ENCODE results near the gene CDC14A. TPM values are rescaled to one million over a fixed set of nuclear protein-coding genes. Genes with fewer than 3 reads are reported as not detected.

CDC14A gene
- total and polyA plus RNA-seq, 2 donors (not counting 1 experiment from before 2014, with no cell fraction given): 1.4 to 3.5 TPM

- no peak overlapping the region for H3K4me3 ChIP-seq (replicated peaks in 1 of 4; ENCODE audit: control extremely low read depth in 1 of 4, insufficient read depth in 1 of 4, low read depth in 3 of 4, low read length in 4 of 4)
These were observed 43.5 kb upstream of the CDC14A start for GRCh38 chr1:100308777-100309176.

GRCh38 chr1:100309863-100310262 is 42.4 kb upstream of the CDC14A start:
- Histone ChIP-seq H3K79me2 (ENCODE audit: control insufficient read depth, insufficient read depth, low read length) (no peaks in the 10 kb centered on the region), H3K36me3 (ENCODE audit: control insufficient read depth, insufficient read depth, low read length) (no peaks in the 10 kb centered on the region), H3K27ac (ENCODE audit: insufficient read depth, low read length) (no peak overlapping the region), H3K4me1 (ENCODE audit: control insufficient read depth, extremely low read depth, insufficient read depth, low read length) (no peaks in the 10 kb centered on the region), H4K20me1 (ENCODE audit: control insufficient read depth, extremely low read depth, insufficient read depth, low read length) (no peaks in the 10 kb centered on the region), H3K4me2 (ENCODE audit: extremely low read depth, insufficient read depth, low read length) (no peak overlapping the region), H3K4me3 (replicated peaks in 1 of 4; ENCODE audit: control extremely low read depth in 1 of 4, insufficient read depth in 1 of 4, low read depth in 3 of 4, low read length in 4 of 4) (no peak overlapping the region), H3K9ac (ENCODE audit: insufficient read depth, low read length) (no peak overlapping the region), H3K27me3 (ENCODE audit: control insufficient read depth, insufficient read depth, low read length) (no peaks in the 10 kb centered on the region), H2AFZ (ENCODE audit: low read length) (no peak overlapping the region), H3K9me3 (ENCODE audit: control insufficient read depth, insufficient read depth, low read depth, low read length) (no peaks in the 10 kb centered on the region)
- DNase-seq (ENCODE audit: low read depth in 2 of 2): no peak
- TF ChIP-seq EZH2 (IDR thresholded peaks at IDR 0.05; ENCODE audit: low read length, missing control alignments) (no peak), CTCF (conservative IDR thresholded peaks at IDR 0.05 in 1 of 2, IDR thresholded peaks at IDR 0.05 in 1 of 2; ENCODE audit: low read depth in 1 of 2, low read length in 2 of 2) (no peak)

More at GRCh38 chr1:100308777-100309176, 43.5 kb upstream of the CDC14A start:
- Histone ChIP-seq H3K4me2 (ENCODE audit: extremely low read depth, insufficient read depth, low read length) (no peak overlapping the region), H3K4me1 (ENCODE audit: control insufficient read depth, extremely low read depth, insufficient read depth, low read length) (no peaks in the 10 kb centered on the region), H3K79me2 (ENCODE audit: control insufficient read depth, insufficient read depth, low read length) (no peaks in the 10 kb centered on the region), H3K36me3 (ENCODE audit: control insufficient read depth, insufficient read depth, low read length) (no peaks in the 10 kb centered on the region), H3K27ac (ENCODE audit: insufficient read depth, low read length) (no peak overlapping the region), H3K9me3 (ENCODE audit: control insufficient read depth, insufficient read depth, low read depth, low read length) (no peaks in the 10 kb centered on the region), H3K9ac (ENCODE audit: insufficient read depth, low read length) (no peak overlapping the region), H2AFZ (ENCODE audit: low read length) (no peak overlapping the region), H4K20me1 (ENCODE audit: control insufficient read depth, extremely low read depth, insufficient read depth, low read length) (no peaks in the 10 kb centered on the region), H3K27me3 (ENCODE audit: control insufficient read depth, insufficient read depth, low read length) (no peaks in the 10 kb centered on the region)
- no peak for TF ChIP-seq CTCF (conservative IDR thresholded peaks at IDR 0.05 in 1 of 2, IDR thresholded peaks at IDR 0.05 in 1 of 2; ENCODE audit: low read depth in 1 of 2, low read length in 2 of 2)
- DNase-seq (ENCODE audit: low read depth in 2 of 2): peak; percentile 22 to 41

- H3K4me1 ChIP-seq (ENCODE audit: control insufficient read depth, extremely low read depth, insufficient read depth, low read length): no peaks in the 10 kb centered on the region
- no peaks in the 10 kb centered on the region for H3K27me3 ChIP-seq (ENCODE audit: control insufficient read depth, insufficient read depth, low read length)
- no peaks in the 10 kb centered on the region for H3K36me3 ChIP-seq (ENCODE audit: control insufficient read depth, insufficient read depth, low read length)
- DNase-seq (ENCODE audit: low read depth in 2 of 2): no peak
- TF ChIP-seq EZH2 (IDR thresholded peaks at IDR 0.05; ENCODE audit: low read length, missing control alignments) (no peak), CTCF (conservative IDR thresholded peaks at IDR 0.05 in 1 of 2, IDR thresholded peaks at IDR 0.05 in 1 of 2; ENCODE audit: low read depth in 1 of 2, low read length in 2 of 2) (no peak)
- H2AFZ ChIP-seq (ENCODE audit: low read length): no peak overlapping the region
- H3K4me3 ChIP-seq (replicated peaks in 1 of 4; ENCODE audit: control extremely low read depth in 1 of 4, insufficient read depth in 1 of 4, low read depth in 3 of 4, low read length in 4 of 4): no peak overlapping the region
- no peak overlapping the region for H3K4me2 ChIP-seq (ENCODE audit: extremely low read depth, insufficient read depth, low read length)
- no peaks in the 10 kb centered on the region for H3K9me3 ChIP-seq (ENCODE audit: control insufficient read depth, insufficient read depth, low read depth, low read length)
- H3K9ac ChIP-seq (ENCODE audit: insufficient read depth, low read length): no peak overlapping the region
- H3K79me2 ChIP-seq (ENCODE audit: control insufficient read depth, insufficient read depth, low read length): no peaks in the 10 kb centered on the region
- no peaks in the 10 kb centered on the region for H4K20me1 ChIP-seq (ENCODE audit: control insufficient read depth, extremely low read depth, insufficient read depth, low read length)
- H3K27ac ChIP-seq (ENCODE audit: insufficient read depth, low read length): no peak overlapping the region
These were observed 38.9 kb upstream of the CDC14A start for GRCh38 chr1:100313382-100313781.

Measured in fibroblast of lung (primary cell).